Stimulated activated CD8-positive, alpha-beta memory T cell treated with anti-CD3 and anti-CD28 coated beads, Interleukin-15, amount 100 ng/mL, for 48 hours (primary cell): ENCODE measurements around the gene MYBPC3.

ENCODE experiments used
- DNase-seq, 2 donors: peaks; one replicate each; pipeline ENCODE4 v3.0.0-alpha.2; 2020; ENCODE audit warnings: low read depth in 2 of 2

Gene MYBPC3

DNA sequence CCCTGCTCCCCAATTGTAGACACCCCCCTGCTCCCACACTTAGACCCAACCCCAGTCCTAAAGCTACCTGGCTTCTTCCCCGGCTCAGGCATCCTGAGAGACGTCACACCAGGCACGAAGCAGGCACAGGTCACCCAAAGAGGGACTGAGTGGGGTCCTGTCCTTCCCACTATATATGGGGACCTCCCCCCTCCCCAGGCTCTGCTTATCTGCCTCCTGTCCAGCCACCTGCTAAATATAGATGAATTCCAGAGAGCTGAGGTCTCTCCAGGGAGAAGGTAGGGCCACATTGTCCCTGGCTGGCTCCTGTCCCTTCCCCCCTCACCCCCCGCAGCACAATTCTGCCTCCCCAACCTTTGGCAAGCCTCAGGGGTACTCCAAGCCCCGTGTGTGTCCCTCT, at the start of gene MYBPC3:
MYBPC3 (minus strand) TSS at position 147 of the 400 bp plus-strand sequence; CDS start at position 92, 55 bp downstream.
- no peak for DNase-seq

GRCh38 chr11:47400768-47401279, 48.3 kb upstream of the MYBPC3 start:
- DNase-seq = no peak

GRCh38 chr11:47399860-47400767, 47.6 kb upstream of the MYBPC3 start:
- DNase-seq = no peak

DNA sequence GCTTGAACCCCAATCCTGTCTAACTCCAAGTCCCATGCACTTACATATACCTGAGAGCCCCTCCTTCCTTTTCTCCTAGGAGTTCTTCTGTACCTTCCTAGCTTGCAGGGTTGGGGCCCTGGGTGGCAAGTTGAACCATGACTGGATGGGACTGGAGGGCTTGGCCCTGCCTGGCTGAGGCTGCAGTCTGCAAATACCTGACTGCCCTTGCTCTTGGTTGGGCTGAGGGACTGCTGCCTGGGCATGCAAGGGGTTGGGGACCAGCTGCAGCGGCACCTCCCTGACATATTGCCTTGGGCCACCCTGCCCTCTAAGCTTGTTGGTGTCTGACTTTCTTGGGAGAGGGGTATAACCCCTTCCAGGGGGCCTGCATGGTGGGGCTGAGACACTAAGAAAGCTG, 46.0 kb upstream of the MYBPC3 start:
- DNase-seq = no peak

DNA sequence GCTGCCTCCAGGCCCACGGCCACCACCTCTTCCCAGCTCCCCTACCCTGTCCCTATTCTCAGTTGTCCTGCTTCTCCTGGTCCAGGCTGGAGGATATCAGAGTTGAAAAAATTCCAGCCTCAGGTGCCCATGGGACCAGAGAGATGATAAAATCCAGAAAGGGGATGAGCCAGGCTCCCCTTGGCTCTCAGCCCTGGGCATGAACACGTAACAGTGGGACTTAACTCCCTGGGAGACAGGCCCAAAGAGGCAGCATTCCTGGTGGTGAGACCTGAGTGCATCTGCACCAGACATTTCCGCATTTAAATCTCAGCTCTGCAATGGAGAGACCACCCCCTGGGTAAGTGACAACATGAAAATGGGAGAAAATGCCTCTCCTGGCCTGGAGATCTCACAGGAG, 45.5 kb upstream of the MYBPC3 start:
- DNase-seq = no peak

- DNase-seq = no peak
Observed at GRCh38 chr11:47396049-47396320, 43.5 kb upstream of the MYBPC3 start.

DNA sequence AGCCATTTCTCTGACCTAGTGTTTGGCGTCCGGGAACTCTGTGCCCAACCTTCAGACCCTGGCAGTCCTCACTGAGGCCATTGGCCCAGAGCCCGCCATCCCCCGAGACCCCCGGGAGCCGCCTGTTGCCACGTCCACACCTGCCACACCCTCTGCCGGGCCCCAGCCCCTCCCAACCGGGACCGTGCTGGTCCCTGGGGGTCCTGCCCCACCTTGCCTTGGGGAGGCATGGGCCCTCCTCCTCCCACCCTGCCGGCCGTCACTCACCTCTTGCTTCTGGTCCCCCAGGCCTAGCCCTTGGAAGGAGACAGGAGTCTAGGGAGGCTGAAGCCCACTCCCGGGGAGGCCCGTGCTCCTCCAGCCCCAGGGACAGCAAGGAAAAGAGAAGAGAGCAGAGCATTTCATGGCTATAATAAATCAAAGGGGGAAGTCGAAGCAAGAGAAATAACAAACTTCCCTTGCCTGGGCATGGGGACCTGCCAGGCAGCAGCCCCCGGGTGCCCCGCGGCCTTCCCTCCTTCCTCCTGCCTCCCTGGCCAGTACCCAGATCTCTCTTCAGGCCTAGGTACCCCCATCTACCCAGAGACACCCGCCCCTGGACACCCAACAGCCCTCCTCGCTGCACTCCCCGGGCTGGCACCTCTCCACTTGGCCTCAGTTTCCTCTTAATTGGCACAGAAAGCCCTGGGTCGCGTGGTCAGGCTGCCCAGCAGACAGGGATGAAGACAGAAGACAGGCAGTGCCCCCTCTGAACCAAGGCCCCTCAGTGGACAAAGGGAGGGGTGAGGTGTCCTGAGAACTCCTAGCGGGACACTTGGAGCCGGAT, 42.9 kb upstream of the MYBPC3 start:
- DNase-seq = no peak

- DNase-seq = peak in 1 of 2 donors; percentile 46
Observed at GRCh38 chr11:47394322-47395222, 42.1 kb upstream of the MYBPC3 start.

DNA sequence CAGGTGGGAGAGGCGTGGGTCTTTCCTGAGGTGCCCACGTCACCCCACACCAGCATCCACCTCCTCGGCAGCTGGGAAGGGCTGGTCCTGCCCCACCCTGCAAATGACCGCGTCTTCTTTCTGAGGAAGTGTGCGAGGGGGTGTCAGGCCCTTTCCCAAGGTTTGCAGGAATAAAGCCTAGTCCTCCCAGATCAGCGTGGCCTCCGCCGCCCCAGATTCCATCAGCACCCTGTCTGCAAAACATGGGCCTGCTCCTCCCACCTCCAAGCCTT, 41.5 kb upstream of the MYBPC3 start:
- DNase-seq = no peak

- DNase-seq = no peak
Observed at GRCh38 chr11:47393163-47394049, 40.9 kb upstream of the MYBPC3 start.

- no peak for DNase-seq
Observed at GRCh38 chr11:47392546-47393162, 40.2 kb upstream of the MYBPC3 start.

GRCh38 chr11:47391711-47392432, 39.4 kb upstream of the MYBPC3 start:
- DNase-seq = no peak

DNA sequence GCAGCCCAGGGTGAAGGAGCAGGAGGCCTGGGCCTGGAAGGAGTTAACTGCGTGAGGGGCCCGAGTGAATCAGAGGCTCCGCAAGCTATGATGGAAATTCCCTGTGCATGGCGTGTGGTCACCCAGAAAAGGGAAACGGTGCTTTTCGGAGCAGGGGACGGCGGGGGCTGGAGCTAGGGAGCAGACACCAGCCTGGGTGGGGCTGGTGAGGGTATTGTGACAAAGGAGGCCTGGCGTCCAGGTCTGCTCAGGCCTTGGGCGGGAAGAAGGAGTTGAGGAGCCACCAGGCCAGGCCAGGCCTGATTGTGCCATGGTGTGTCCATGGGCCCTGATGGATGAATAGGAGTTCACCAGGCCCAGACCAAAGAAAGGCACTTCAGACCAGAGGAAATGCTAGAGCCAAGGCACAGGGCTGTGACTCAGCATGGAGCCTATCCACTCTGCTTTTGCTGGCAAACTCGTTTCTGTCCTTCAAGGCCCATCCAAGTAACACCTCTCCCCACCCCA, 38.6 kb upstream of the MYBPC3 start:
- no peak for DNase-seq

GRCh38 chr11:47390422-47390760, 37.9 kb upstream of the MYBPC3 start:
- no peak for DNase-seq

GRCh38 chr11:47389577-47390421, 37.3 kb upstream of the MYBPC3 start:
- DNase-seq = no peak

DNA sequence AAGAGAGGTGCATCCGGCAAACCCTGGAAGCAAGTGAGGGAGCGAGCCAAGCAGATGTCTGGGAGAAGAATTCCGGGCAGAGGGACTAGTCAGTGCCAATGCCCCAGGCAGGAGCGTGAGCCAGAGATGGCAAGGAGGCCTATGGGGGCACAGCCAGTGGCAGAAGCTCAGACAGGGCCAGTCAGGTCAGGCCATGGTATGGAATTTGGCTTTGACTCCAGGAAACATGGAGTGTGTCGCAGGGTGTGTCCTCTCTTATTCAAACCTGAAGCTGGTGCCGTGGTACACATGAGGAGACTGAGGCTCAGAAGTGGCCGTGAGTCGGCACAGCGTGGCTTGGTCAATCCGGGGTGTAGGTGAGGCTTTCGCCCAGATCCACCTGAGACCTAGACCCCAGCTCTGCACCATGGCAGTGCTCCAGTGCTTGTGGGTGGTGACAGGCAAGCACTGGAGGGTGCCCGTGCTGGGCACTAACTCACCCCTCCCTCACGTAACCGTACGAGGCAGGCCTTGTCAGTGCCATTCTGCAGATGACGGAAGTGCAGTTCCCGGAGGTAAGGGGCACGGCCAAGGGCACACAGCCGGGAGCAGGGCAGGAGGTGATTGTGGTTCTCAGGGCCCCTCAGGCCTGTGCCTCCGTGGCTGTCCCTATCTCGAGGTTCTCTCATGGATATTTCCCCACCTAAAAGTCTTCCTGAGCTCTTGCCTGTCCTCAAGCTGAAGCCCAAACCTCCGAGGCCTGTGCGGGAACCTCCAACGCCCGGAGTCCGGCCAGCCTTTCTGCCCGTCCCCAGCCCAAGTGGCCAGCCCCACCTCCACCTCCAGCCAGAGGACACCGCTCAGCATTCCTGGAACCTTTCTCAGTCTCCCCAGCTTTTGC, 36.4 kb upstream of the MYBPC3 start:
- no peak for DNase-seq

DNA sequence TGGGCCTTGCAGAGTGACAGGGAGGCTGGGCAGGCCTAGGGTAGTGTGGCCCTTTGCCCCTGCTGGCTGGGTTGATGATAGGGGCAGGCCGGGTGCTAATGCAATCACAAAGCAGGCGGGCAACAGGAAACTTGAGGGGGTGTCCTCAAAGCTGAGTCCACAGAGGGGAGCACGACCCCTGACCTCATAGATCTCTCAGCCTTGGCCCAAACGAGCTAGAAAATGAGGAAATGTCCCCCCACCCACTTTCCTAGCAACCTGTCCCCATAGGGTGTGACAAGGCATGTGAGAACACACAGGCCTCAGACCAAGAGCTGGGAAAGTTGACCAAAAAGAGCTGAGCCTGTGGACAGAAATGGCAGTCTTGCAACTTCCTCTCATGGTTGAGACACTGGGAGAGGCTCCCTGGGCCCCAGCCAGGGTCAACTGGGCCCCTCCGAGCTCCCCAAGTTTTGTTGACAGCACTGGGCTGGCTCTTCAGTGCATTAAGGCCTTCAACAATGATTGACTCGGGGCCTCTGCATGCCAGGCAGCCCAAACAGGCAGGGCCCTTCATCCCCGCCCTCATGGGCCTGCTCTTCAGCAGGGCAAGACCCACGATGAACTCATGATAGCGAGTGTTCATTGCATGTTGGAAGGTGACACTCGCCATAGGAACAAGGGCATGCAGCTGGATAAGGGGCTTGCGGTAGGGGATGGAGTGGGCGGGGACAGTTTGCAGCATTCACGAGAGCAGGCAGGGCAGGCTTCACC, 35.6 kb upstream of the MYBPC3 start:
- DNase-seq = no peak
